Measurements from ENCODE around the gene SLC16A7.
"Not testable (repeated sequence)": the region's sequence is repeated elsewhere in the genome, so short reads cannot be mapped to it uniquely, and the experiment has no call there.

SLC16A7 gene

DNA sequence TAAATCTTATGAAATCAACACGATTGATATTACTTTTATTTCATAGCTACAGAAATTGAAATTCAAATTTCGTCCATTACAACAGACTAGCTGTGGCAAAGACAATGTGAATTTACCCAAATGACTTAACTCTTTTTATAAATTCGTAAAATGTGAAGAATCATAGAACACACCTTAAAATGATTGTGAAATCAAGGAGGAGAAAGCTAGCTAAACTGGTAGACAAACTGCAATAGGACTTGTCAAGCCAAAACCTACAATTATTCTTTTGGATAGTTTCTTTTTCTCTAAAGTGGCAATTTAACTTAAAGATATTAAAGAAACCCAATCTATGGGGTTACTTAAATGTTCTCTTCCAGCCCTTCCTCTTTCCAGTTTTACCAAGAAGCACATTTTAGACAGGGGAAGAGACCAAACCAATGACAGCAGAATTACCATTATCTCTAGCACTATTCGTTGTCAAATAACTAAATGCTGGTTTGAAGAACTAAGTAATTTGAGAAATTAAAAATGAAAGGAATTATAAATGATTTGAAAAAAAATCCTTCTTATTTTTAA lies 807 bp upstream of the SLC16A7 start:
- H3K4me3 ChIP-seq (ENCODE audit: low read depth, low read length): peak overlapping the region; percentile 84
- TF ChIP-seq POLR2A (IDR thresholded peaks at IDR 0.05; ENCODE audit: extremely low read depth, insufficient read length) (no peak), MYC (IDR thresholded peaks at IDR 0.05; ENCODE audit: low read depth, low read length) (no peak), CTCF (IDR thresholded peaks at IDR 0.05; ENCODE audit: low read depth, low read length) (no peak), MAX (IDR thresholded peaks at IDR 0.05; ENCODE audit: low read depth, low read length) (no peak)
- DNase-seq (ENCODE audit: low read depth): peak; percentile 30

- no peak for TF ChIP-seq POLR2A (IDR thresholded peaks at IDR 0.05; ENCODE audit: extremely low read depth, insufficient read length)
- no peak for TF ChIP-seq CTCF (IDR thresholded peaks at IDR 0.05; ENCODE audit: low read depth, low read length)
- no peak for TF ChIP-seq MAX (IDR thresholded peaks at IDR 0.05; ENCODE audit: low read depth, low read length)
- TF ChIP-seq MYC (IDR thresholded peaks at IDR 0.05; ENCODE audit: low read depth, low read length): no peak
- peak overlapping the region; percentile 84 for H3K4me3 ChIP-seq (ENCODE audit: low read depth, low read length)
- no peak for DNase-seq (ENCODE audit: low read depth)
Measured at GRCh38 chr12:59595565-59595882, 305 bp upstream of the SLC16A7 start.

- DNase-seq (ENCODE audit: low read depth): peak; percentile 91
- peak overlapping the region; percentile 67 for H3K4me3 ChIP-seq (ENCODE audit: low read depth, low read length)
- TF ChIP-seq MAX (IDR thresholded peaks at IDR 0.05; ENCODE audit: low read depth, low read length) (peak; percentile 38; the same call in 1 of the 2 replicates), MYC (IDR thresholded peaks at IDR 0.05; ENCODE audit: low read depth, low read length) (peak; percentile 57), POLR2A (IDR thresholded peaks at IDR 0.05; ENCODE audit: extremely low read depth, insufficient read length) (no peak), CTCF (IDR thresholded peaks at IDR 0.05; ENCODE audit: low read depth, low read length) (no peak)
Measured at GRCh38 chr12:59597385-59597781, 1.6 kb downstream of the SLC16A7 start.

- H3K4me3 ChIP-seq (ENCODE audit: low read depth, low read length): no peak overlapping the region
- TF ChIP-seq POLR2A (IDR thresholded peaks at IDR 0.05; ENCODE audit: extremely low read depth, insufficient read length) (no peak), MAX (IDR thresholded peaks at IDR 0.05; ENCODE audit: low read depth, low read length) (no peak), CTCF (IDR thresholded peaks at IDR 0.05; ENCODE audit: low read depth, low read length) (no peak), MYC (IDR thresholded peaks at IDR 0.05; ENCODE audit: low read depth, low read length) (no peak)
- DNase-seq (ENCODE audit: low read depth): peak; percentile 54
Measured at GRCh38 chr12:59600171-59600570, 4.3 kb downstream of the SLC16A7 start.

DNA sequence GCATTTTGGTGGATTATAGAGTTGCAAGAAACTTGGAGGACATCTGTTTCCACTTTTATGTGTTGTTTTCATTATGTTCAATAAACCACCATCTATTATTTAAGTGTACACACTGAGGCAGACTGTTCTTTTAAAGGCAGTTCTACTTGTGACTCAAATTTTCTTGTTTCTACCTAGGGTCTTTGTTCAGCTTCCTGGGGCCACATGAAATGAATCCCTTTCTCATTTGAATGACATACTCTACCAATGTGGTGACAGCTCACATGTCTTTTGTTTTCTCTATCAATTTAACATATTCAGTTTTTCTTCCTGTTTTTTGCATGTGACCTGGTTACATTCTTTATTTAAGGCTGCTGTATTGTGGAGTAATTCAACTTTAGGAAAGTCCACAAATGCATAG lies 7.9 kb downstream of the SLC16A7 start:
- no peak for DNase-seq (ENCODE audit: low read depth)
- no peak overlapping the region for H3K4me3 ChIP-seq (ENCODE audit: low read depth, low read length)
- TF ChIP-seq CTCF (IDR thresholded peaks at IDR 0.05; ENCODE audit: low read depth, low read length) (no peak), POLR2A (IDR thresholded peaks at IDR 0.05; ENCODE audit: extremely low read depth, insufficient read length) (no peak), MYC (IDR thresholded peaks at IDR 0.05; ENCODE audit: low read depth, low read length) (no peak), MAX (IDR thresholded peaks at IDR 0.05; ENCODE audit: low read depth, low read length) (no peak)

GRCh38 chr12:59612823-59613434 lies 17.1 kb downstream of the SLC16A7 start:
- not testable (repeated sequence) for DNase-seq (ENCODE audit: low read depth); H3K4me3 ChIP-seq (ENCODE audit: low read depth, low read length)
